DMS 273 (cell line): ENCODE data around the gene GMPR2.

Experiments used
- DNase-seq: peaks from one replicate; lab custom pipeline; 2025; ENCODE audit not compliant: unreplicated experiment; lab: John Stamatoyannopoulos, UW

Gene GMPR2

GRCh38 chr14:24250354-24250753, 17.6 kb downstream of the GMPR2 start:
- DNase-seq: no peak

- no peak for DNase-seq
These were observed 19.2 kb downstream of the GMPR2 start for GRCh38 chr14:24251880-24252288.

- DNase-seq: no peak
These were observed 19.8 kb downstream of the GMPR2 start for GRCh38 chr14:24252289-24253124.

GRCh38 chr14:24253936-24254335, 21.2 kb downstream of the GMPR2 start:
- no peak for DNase-seq

- no peak for DNase-seq
These were observed 22.1 kb downstream of the GMPR2 start for GRCh38 chr14:24254630-24255392.

GRCh38 chr14:24255438-24255837, 22.7 kb downstream of the GMPR2 start:
- no peak for DNase-seq

- no peak for DNase-seq
These were observed 23.4 kb downstream of the GMPR2 start for GRCh38 chr14:24255931-24256711.

- no peak for DNase-seq
These were observed 24.2 kb downstream of the GMPR2 start for GRCh38 chr14:24256960-24257359.

GRCh38 chr14:24258119-24258518, 25.4 kb downstream of the GMPR2 start:
- DNase-seq: no peak

GRCh38 chr14:24258548-24259265, 26.0 kb downstream of the GMPR2 start:
- DNase-seq: no peak

- DNase-seq: no peak
These were observed 26.7 kb downstream of the GMPR2 start for GRCh38 chr14:24259282-24260025.

GRCh38 chr14:24260026-24260779, 27.5 kb downstream of the GMPR2 start:
- no peak for DNase-seq

GRCh38 chr14:24260780-24261157, 28.0 kb downstream of the GMPR2 start:
- DNase-seq: no peak

- DNase-seq: no peak
These were observed 28.7 kb downstream of the GMPR2 start for GRCh38 chr14:24261256-24261968.

GRCh38 chr14:24261969-24262327, 29.2 kb downstream of the GMPR2 start:
- DNase-seq: no peak

- DNase-seq: no peak
These were observed 30.3 kb downstream of the GMPR2 start, which contains the start of gene TGM1 for GRCh38 chr14:24262821-24263733. TGM1 (minus strand) TSS chr14:24263177; CDS start chr14:24262352, 825 bp downstream.

- DNase-seq: no peak
These were observed 31.1 kb downstream of the GMPR2 start for GRCh38 chr14:24263848-24264247.

- DNase-seq: no peak
These were observed 31.6 kb downstream of the GMPR2 start for GRCh38 chr14:24264298-24264697.
